ENCODE results near the gene RPL7L1. TPM values are rescaled to one million over a fixed set of nuclear protein-coding genes. Genes with fewer than 3 reads are reported as not detected.

RPL7L1 gene
- total and polyA plus RNA-seq, 2 of the 13 experiments (the other 11 are each of a cell fraction or from before 2014, with no cell fraction given): 51.6 to 179 TPM

DNA sequence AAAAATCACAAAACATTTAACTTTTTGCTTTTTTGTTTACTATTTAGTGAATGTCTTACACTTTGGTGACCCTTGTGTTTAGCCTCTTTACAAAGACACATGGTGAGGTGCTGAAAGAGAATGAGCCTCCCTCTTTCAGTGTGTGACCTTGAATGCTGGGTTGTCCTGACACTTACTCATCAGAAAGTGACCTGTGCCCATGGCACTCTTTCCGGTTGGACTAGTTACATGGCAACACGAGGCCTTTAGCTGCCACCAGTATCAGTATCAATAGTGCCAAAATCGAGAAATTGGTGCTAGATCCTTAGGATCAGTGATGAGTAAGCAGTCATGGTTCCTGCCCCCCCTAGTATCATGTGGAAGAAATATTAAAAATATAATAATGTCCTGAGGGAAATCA is 1.7 kb upstream of the RPL7L1 start (continued):
- TF ChIP-seq, protein P1, sequence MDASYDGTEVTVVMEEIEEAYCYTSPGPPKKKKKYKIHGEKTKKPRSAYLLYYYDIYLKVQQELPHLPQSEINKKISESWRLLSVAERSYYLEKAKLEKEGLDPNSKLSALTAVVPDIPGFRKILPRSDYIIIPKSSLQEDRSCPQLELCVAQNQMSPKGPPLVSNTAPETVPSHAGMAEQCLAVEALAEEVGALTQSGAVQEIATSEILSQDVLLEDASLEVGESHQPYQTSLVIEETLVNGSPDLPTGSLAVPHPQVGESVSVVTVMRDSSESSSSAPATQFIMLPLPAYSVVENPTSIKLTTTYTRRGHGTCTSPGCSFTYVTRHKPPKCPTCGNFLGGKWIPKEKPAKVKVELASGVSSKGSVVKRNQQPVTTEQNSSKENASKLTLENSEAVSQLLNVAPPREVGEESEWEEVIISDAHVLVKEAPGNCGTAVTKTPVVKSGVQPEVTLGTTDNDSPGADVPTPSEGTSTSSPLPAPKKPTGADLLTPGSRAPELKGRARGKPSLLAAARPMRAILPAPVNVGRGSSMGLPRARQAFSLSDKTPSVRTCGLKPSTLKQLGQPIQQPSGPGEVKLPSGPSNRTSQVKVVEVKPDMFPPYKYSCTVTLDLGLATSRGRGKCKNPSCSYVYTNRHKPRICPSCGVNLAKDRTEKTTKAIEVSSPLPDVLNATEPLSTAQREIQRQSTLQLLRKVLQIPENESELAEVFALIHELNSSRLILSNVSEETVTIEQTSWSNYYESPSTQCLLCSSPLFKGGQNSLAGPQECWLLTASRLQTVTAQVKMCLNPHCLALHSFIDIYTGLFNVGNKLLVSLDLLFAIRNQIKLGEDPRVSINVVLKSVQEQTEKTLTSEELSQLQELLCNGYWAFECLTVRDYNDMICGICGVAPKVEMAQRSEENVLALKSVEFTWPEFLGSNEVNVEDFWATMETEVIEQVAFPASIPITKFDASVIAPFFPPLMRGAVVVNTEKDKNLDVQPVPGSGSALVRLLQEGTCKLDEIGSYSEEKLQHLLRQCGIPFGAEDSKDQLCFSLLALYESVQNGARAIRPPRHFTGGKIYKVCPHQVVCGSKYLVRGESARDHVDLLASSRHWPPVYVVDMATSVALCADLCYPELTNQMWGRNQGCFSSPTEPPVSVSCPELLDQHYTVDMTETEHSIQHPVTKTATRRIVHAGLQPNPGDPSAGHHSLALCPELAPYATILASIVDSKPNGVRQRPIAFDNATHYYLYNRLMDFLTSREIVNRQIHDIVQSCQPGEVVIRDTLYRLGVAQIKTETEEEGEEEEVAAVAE (CRISPR knock-in tag; IDR thresholded peaks at IDR 0.05; ENCODE audit: borderline replicate concordance): no peak; the same call in 1 of the 2 replicates
- TF ChIP-seq, protein P2, sequence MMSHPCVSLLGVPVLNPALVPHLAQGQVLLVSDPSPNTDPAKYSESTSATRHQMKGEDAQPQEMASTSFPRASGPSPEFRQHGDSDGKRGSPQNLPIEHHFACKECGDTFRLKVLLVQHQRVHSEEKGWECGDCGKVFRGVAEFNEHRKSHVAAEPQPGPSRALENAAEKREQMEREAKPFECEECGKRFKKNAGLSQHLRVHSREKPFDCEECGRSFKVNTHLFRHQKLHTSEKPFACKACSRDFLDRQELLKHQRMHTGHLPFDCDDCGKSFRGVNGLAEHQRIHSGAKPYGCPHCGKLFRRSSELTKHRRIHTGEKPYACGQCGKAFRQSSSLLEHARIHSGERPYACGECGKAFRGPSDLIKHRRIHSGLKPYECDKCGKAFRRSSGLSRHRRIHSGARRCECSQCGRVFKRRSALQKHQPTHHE (CRISPR knock-in tag; IDR thresholded peaks at IDR 0.05; ENCODE audit: borderline replicate concordance): no peak
- TF ChIP-seq U2AF2 (IDR thresholded peaks at IDR 0.05; ENCODE audit: low read depth, low read length) (no peak), CBX5 (CRISPR knock-in tag; IDR thresholded peaks at IDR 0.05; ENCODE audit: borderline replicate concordance) (no peak), NFIC (IDR thresholded peaks at IDR 0.05; ENCODE audit: low read length) (no peak; the same call in 1 of the 2 replicates), YY1 (IDR thresholded peaks at IDR 0.05; ENCODE audit: insufficient read depth, insufficient replicate concordance, low read depth, low read length) (no peak), ZSCAN25 (CRISPR knock-in tag; IDR thresholded peaks at IDR 0.05) (no peak), KDM3A (CRISPR knock-in tag; IDR thresholded peaks at IDR 0.05; ENCODE audit: low read depth) (no peak), ZC3H4 (CRISPR knock-in tag; IDR thresholded peaks at IDR 0.05; ENCODE audit: borderline replicate concordance) (no peak), ZNF260 (CRISPR knock-in tag; IDR thresholded peaks at IDR 0.05; ENCODE audit: borderline replicate concordance, low read depth) (no peak), ZNF737 (CRISPR knock-in tag; IDR thresholded peaks at IDR 0.05; ENCODE audit: borderline replicate concordance) (no peak), TBL1XR1 (IDR thresholded peaks at IDR 0.05; ENCODE audit: borderline replicate concordance, low read length, partially characterized antibody) (no peak), DNMT3B (CRISPR knock-in tag; conservative IDR thresholded peaks at IDR 0.05) (peak; percentile 62; the same call in 1 of the 2 replicates), CREB1 (IDR thresholded peaks at IDR 0.05) (no peak), CREB1 (CRISPR knock-in tag; IDR thresholded peaks at IDR 0.05) (0 out of 2 replicates have a peak, but pooled peaks have one; percentile 41), DNMT1 (CRISPR knock-in tag; IDR thresholded peaks at IDR 0.05) (no peak), KLF16 (CRISPR knock-in tag; IDR thresholded peaks at IDR 0.05) (no peak), ZNF605 (CRISPR knock-in tag; IDR thresholded peaks at IDR 0.05) (no peak), NFE2L2 (IDR thresholded peaks at IDR 0.05; ENCODE audit: low read length) (no peak)
- TF ChIP-seq, protein P3, sequence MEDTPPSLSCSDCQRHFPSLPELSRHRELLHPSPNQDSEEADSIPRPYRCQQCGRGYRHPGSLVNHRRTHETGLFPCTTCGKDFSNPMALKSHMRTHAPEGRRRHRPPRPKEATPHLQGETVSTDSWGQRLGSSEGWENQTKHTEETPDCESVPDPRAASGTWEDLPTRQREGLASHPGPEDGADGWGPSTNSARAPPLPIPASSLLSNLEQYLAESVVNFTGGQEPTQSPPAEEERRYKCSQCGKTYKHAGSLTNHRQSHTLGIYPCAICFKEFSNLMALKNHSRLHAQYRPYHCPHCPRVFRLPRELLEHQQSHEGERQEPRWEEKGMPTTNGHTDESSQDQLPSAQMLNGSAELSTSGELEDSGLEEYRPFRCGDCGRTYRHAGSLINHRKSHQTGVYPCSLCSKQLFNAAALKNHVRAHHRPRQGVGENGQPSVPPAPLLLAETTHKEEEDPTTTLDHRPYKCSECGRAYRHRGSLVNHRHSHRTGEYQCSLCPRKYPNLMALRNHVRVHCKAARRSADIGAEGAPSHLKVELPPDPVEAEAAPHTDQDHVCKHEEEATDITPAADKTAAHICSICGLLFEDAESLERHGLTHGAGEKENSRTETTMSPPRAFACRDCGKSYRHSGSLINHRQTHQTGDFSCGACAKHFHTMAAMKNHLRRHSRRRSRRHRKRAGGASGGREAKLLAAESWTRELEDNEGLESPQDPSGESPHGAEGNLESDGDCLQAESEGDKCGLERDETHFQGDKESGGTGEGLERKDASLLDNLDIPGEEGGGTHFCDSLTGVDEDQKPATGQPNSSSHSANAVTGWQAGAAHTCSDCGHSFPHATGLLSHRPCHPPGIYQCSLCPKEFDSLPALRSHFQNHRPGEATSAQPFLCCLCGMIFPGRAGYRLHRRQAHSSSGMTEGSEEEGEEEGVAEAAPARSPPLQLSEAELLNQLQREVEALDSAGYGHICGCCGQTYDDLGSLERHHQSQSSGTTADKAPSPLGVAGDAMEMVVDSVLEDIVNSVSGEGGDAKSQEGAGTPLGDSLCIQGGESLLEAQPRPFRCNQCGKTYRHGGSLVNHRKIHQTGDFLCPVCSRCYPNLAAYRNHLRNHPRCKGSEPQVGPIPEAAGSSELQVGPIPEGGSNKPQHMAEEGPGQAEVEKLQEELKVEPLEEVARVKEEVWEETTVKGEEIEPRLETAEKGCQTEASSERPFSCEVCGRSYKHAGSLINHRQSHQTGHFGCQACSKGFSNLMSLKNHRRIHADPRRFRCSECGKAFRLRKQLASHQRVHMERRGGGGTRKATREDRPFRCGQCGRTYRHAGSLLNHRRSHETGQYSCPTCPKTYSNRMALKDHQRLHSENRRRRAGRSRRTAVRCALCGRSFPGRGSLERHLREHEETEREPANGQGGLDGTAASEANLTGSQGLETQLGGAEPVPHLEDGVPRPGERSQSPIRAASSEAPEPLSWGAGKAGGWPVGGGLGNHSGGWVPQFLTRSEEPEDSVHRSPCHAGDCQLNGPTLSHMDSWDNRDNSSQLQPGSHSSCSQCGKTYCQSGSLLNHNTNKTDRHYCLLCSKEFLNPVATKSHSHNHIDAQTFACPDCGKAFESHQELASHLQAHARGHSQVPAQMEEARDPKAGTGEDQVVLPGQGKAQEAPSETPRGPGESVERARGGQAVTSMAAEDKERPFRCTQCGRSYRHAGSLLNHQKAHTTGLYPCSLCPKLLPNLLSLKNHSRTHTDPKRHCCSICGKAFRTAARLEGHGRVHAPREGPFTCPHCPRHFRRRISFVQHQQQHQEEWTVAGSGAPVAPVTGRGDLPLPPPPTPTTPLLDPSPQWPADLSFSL (CRISPR knock-in tag; IDR thresholded peaks at IDR 0.05): no peak
